ENCODE data around the gene ADAMTS2.

- TF ChIP-seq CTCF (IDR thresholded peaks at IDR 0.05) (no peak), EZH2 (IDR thresholded peaks at IDR 0.05) (no peak), EZH2phosphoT487 (IDR thresholded peaks at IDR 0.05) (no peak)
Measured at GRCh38 chr5:179119415-179120170, 225.7 kb downstream of the ADAMTS2 start.

Measured in neural progenitor cell (in vitro differentiated cells).